ES-I3 (cell line): ENCODE results near the gene ZNF48.
A peak's percentile ranks its signal among the peaks of the same experiment; 100 is the strongest.
"Not testable (repeated sequence)": the region's sequence is repeated elsewhere in the genome, so short reads cannot be mapped to it uniquely, and the experiment has no call there.

Source experiments
- H3K36me3 ChIP-seq: 2 replicates; pipeline ENCODE4 v1.6.1; 2013; ENCODE audit warnings: mild to moderate bottlenecking, low read length, control low read depth, moderate library complexity; ENCODE audit not compliant: insufficient read depth
- H3K4me1 ChIP-seq: 2 replicates; pipeline ENCODE4 v1.6.1; 2013; ENCODE audit warnings: mild to moderate bottlenecking, control low read depth, low read length; ENCODE audit not compliant: insufficient read depth
- H3K9ac ChIP-seq: 2 replicates; pipeline ENCODE4 v1.6.1; 2013; ENCODE audit warnings: low read depth, mild to moderate bottlenecking, low read length, moderate library complexity
- H3K9me3 ChIP-seq: 2 replicates; pipeline ENCODE4 v1.6.1; 2013; ENCODE audit warnings: mild to moderate bottlenecking, low read length, moderate library complexity; ENCODE audit not compliant: control insufficient read depth, insufficient read depth

ZNF48 gene

DNA sequence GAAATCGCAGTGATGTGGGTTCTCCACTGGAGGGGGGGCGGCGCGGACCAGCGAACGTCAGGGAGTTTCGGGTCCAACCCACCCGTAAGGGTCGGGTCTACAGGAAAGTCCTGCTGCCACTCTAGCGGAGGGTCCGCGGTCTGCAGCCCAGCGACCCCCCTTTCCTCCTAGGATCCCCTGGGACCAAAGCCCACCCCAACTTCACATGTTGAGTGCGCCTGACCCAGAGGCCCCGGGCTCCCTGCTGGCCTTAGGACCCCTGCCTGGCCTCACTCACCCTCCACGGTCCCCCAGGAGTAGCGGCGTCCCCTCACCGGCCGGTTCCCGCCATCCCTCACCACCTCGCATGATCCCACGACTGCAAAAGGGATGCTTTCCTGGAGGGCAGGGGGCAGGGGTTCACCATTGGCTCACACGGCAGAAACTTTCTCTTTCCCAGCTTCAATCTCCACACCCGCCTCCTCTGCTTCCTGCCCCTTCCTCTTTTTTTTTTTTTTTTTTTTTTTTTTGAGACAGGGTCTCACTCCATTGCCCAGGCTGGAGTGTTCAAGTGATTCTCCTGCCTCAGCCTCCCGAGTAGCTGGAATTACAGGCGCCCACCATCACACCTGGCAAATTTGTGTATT lies 15.9 kb upstream of the ZNF48 start:
- H3K9ac ChIP-seq = peak overlapping the region; percentile 43
- H3K4me1 ChIP-seq = peaks cover 7% of the 10 kb centered on the region
- H3K36me3 ChIP-seq = no peaks in the 10 kb centered on the region
- H3K9me3 ChIP-seq = no peaks in the 10 kb centered on the region

DNA sequence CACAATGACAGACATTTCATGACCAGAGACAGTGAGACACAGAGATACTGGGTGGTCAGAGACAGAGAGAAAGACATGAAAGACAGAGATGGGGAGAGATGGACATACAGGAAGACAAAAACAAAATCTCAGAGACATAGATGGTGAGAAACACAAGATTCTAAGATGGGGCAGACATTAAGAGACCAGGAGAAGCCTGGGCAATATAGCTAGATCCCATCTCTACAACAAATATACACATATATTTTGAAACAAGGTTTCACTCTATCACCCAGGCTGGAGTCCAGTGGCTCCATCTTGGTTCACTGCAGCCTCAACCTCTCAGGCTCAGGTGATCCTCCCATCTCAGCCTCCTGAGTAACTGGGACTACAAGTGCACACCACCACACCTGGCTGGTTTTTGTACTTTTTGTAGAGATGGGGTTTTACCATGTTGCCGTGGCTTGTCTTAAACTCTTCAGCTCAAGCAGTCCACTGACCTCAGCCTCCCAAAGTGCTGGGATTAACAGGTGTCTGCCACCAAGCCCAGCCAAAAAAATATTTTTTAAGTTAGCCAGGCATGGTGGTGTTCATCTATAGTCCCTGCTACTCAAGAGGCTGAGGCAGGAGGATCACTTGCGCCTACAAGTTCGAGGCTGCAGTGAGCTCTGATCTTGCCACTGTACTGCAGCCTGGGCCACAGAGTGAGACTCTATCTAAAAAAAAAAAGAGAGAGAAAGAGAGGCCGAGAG lies 15.0 kb upstream of the ZNF48 start:
- Histone ChIP-seq H3K9me3 (no peaks in the 10 kb centered on the region), H3K9ac (no peak overlapping the region), H3K36me3 (no peaks in the 10 kb centered on the region), H3K4me1 (peaks cover 7% of the 10 kb centered on the region)

DNA sequence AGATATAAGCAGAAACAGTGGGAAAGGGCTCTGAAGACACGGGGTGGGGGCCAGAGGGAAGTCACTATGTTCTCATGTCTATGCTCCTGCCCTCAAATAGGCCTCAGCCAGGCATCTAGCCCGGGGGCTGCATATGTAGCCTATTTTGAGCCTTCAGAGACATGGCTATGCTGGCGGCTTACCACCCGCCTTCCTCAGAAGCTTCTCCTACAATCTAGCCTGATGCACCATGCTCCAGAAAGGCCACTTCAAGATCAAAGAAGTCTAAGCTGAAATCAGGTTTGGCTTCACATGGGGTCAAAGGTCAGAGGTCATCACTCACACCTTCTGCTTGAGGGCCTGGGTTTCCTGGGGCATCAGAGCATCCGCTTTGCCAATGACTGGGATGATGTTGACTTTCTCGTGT lies 14.4 kb upstream of the ZNF48 start:
- Histone ChIP-seq H3K36me3 (no peaks in the 10 kb centered on the region), H3K9me3 (no peaks in the 10 kb centered on the region), H3K9ac (no peak overlapping the region), H3K4me1 (peaks cover 7% of the 10 kb centered on the region)

DNA sequence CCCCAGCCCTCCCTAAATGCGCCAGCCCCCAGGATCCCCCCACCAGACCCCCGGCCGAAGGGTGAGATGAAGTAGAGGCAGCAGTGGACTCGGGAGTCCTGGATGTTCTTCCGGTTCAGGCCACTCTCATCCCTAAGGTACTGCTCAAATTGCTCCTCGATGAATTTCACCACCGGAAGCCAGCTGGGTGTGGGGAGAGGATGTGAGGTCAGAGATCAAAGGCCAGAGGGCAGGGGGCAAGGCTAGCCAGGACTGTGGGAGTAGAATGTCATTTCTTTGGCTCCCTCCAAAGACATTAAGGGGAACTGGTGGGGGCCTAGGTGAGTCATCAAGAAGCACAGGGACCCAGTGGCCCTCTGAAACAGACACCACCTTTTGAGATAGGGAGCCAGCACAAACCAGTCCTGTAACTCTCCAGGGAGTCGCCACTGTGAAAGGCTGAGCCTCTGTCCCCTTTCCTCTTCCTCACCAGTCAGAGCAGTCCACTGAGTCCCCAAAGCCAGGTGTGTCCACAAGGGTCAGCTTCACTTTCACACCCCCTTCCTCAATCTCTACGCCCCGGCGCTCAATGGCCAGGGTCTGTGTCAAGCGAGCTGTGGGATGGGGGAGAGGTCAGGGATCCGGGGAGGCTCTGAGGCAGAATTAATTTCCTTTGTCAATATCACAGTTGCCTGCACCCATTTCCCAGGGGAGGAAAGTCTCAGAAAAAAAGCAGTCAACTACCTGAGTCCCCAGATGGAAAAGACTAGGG lies 13.8 kb upstream of the ZNF48 start:
- Histone ChIP-seq H3K9ac (no peak overlapping the region), H3K9me3 (no peaks in the 10 kb centered on the region), H3K36me3 (no peaks in the 10 kb centered on the region), H3K4me1 (peaks cover 7% of the 10 kb centered on the region)

DNA sequence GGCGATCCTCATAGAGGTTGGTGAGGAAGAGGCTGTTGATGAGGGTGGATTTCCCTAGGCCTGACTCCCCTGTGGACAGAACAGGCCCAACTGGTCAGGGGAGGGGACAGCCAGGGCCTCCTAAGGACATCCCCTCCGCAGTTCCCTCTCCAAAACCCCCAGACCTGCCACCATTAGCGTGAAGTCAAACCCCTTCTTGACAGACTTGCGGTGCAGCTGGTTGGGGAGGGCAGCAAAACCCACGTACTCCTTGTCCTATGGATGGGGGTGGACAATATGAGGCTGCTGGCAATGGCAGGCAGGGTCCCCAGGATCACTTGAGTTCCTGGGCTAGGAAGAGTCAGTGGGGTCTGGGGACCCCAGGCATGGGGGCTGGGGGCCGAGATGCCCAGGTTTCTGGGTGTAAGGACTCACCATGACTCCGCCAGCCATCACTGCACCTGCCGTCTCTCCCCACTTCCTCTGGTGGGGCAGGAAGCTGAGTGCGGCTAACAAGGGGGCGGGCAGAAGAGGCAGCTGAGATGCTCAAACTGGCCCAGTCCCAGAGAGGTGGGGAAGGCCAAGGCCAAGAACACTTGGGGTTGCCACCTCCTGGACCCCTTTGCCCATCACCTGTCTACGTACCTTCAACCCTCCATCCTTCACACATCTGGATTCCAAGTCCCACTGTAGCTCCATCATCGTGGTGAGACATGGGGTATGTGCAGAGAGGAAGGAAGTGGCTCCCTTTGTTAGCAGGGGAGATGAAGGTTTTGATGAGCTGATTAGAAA lies 12.9 kb upstream of the ZNF48 start, which contains the start of gene SEPTIN1:
Gene SEPTIN1 (minus strand): TSS at position 451 of the 771 bp plus-strand sequence. CDS start 19 bp downstream, at position 432.
- no peaks in the 10 kb centered on the region for H3K9me3 ChIP-seq
- peaks cover 7% of the 10 kb centered on the region for H3K4me1 ChIP-seq
- no peaks in the 10 kb centered on the region for H3K36me3 ChIP-seq
- H3K9ac ChIP-seq = no peak within 1 kb of the TSS

DNA sequence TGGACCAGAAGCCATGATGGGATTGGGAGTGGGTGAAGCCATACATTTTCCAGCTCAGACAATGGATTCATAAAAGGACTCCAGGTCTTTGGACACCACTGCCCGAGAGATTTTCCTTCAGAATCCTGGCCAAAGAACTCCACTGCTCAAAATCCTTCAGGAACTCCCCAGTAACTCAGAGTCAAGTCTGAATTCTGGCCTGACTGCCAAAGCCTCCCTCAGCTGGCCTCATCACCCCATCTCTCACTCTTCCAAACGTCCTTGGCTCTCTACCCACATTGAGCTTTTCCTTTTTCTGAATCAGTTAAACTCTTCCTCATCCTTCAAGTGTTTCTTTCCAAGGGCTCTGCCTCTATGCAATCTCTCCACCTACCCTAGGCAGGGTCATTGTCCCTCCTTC lies 11.7 kb upstream of the ZNF48 start:
- Histone ChIP-seq H3K36me3 (no peaks in the 10 kb centered on the region), H3K4me1 (peaks cover 7% of the 10 kb centered on the region), H3K9me3 (no peaks in the 10 kb centered on the region), H3K9ac (no peak overlapping the region)

DNA sequence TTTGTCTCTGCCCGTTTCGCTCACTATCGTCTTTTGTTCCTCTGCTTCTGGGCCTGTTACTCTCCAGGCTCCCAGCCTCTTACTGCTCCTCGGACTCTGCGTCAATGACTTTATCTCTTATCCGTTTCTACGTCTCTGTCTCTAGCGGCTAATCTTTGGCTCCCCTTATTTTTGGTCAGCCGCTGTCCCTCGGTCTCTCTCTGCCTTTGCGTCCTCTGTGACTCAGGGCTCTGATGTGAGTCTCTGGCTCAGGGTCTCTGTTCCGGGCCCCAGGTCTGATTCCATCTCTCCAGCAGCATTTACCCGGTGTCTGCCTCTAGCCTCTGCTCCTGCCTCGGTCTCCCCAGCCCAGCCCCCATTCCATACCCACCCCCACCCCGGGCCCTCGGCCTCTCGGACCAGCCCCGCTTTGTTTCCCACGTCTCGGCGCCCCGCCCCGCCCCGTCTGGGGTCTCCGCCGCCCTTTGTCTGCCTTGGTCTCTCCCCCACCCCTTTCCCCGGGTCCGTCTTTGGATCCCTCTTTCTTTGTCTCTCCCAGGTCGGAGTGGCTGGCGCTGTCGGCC lies 547 bp upstream of the ZNF48 start:
- Histone ChIP-seq H3K9ac (peak overlapping the region; percentile 91), H3K9me3 (no peaks in the 10 kb centered on the region), H3K36me3 (no peaks in the 10 kb centered on the region), H3K4me1 (peaks cover 13% of the 10 kb centered on the region)

DNA sequence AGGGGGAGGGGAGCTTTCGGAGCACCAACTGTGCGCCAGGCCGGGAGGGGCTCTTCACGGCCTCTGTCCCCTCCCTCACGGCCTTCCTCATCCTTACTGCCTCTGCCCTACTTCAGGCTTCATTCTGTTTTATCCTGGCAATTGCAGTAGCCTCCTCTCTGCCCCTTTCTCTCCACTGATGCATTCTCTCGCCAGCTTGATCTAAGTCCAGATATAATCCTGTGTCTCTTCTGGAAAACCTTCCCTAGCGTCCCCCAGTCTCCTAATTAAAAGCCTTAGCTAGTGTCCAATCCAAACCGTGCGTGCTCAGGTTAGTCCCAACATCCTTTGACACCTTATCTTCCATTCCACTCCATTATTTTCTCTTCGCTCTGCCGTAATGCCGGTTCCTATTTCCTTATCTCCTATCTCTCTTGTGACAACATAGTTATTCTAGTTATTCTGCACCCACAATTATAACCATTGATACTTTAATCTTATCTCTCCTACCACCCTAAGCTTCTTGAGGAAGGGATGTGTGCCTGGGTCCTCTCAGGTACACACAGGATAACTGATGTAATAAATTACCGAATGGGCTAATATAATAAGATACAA lies 869 bp downstream of the ZNF48 start:
- no peaks in the 10 kb centered on the region for H3K36me3 ChIP-seq
- no peaks in the 10 kb centered on the region for H3K9me3 ChIP-seq
- peak overlapping the region; percentile 74 for H3K9ac ChIP-seq
- H3K4me1 ChIP-seq = peaks cover 15% of the 10 kb centered on the region

DNA sequence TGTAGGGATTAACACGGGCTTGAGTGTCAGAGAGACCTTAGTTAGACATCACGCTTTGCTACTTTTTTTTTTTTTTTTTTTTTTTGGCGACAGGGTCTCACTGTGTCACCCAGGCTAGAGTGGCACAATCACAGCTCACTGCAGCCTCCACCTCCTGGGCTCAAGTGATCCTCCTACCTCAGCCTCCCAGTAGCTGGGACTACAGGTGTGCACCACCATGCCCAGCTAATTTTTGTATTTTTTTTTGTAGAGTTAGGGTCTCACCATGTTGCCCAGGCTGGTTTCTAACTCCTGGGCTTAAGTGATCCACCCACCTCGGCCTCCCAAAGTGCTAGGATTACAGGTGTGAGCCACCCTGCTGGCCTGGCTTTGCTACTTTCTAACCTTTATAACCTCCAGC lies 1.4 kb downstream of the ZNF48 start:
- not testable (repeated sequence) for H3K36me3 ChIP-seq, H3K9ac ChIP-seq
- H3K4me1 ChIP-seq = peaks cover 15% of the 10 kb centered on the region

DNA sequence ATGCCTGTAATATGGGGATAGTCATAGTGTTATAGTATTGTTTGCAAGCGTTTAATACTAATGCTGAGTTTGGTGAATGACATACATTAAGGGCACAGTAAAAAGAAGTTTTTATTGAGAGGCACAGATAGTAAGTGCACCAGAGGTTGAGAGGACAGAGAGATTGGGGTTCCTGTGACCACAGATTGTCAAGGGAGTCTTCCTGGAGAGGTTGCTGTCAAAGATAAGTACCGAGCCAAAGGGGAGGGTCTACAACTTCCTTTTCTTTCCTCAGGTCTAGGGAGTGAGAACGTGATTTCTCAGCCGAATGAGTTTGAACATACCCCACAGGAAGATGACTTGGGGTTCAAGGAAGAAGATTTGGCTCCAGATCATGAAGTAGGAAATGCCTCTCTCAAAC lies 1.8 kb downstream of the ZNF48 start:
- Histone ChIP-seq H3K9ac (no peak overlapping the region), H3K9me3 (no peaks in the 10 kb centered on the region), H3K4me1 (peaks cover 15% of the 10 kb centered on the region), H3K36me3 (no peaks in the 10 kb centered on the region)

More for the DNA sequence above, 1.4 kb downstream of the ZNF48 start:
- H3K9me3 ChIP-seq = not testable (repeated sequence)

DNA sequence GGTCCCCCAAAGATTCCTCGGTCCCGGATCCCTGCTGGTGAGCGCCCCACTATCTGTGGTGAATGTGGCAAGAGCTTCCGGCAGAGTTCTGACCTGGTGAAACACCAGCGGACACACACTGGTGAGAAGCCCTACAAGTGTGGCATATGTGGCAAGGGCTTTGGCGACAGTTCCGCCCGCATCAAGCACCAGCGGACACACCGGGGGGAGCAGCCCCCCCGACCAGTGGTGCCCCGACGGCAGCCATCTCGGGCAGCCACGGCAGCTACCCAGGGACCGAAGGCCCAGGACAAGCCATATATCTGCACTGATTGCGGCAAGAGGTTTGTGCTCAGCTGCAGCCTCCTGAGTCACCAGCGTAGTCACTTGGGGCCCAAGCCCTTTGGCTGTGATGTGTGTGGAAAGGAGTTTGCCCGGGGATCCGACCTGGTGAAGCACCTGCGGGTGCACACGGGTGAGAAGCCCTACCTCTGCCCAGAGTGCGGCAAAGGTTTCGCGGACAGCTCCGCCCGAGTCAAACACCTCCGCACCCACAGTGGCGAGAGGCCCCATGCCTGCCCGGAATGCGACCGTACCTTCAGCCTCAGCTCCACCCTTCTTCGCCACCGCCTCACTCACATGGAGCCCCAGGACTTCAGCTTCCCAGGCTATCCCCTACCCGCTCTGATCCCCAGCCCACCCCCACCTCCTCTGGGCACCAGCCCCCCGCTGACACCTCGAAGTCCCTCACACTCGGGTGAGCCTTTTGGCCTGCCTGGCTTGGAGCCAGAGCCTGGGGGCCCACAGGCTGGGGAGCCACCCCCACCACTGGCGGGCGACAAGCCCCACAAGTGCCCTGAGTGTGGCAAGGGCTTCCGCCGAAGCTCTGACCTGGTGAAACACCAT lies 2.8 kb downstream of the ZNF48 start:
- no peaks in the 10 kb centered on the region for H3K36me3 ChIP-seq
- H3K9me3 ChIP-seq = no peaks in the 10 kb centered on the region
- H3K9ac ChIP-seq = no peak overlapping the region
- peaks cover 15% of the 10 kb centered on the region for H3K4me1 ChIP-seq

DNA sequence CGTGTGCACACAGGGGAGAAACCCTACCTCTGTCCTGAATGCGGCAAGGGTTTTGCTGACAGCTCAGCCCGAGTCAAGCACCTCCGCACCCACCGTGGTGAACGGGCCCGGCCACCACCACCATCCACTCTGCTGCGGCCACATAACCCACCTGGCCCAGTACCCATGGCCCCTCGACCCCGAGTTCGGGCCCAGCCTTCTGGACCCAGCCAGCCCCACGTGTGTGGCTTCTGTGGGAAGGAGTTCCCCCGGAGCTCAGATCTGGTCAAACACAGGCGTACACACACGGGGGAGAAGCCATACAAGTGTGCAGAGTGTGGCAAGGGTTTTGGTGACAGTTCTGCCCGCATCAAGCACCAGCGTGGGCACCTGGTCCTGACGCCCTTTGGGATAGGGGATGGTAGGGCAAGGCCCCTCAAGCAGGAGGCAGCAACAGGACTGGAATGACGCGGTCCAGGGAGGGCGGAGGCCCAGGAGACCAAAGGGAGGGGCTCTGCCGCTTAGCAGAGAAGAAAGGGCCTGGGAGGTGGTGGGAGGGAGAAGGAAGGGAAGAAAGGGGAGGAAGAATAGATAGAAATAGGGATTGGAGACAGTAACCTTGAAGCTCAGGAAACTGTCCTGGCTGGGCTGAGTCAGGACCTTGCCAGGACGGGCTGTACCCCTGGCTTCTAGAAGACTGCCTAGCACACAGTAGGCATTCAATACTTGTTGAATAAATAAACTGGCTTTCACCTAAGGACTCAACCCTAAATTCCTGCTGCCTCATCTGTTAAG lies 3.6 kb downstream of the ZNF48 start:
- Histone ChIP-seq H3K4me1 (peaks cover 15% of the 10 kb centered on the region), H3K9ac (no peak overlapping the region), H3K36me3 (no peaks in the 10 kb centered on the region)

More for the DNA sequence above, 3.6 kb downstream of the ZNF48 start:
- H3K9me3 ChIP-seq = no peaks in the 10 kb centered on the region
